MM.1S (cell line): ENCODE data around the gene TELO2.

Experiments
- DNase-seq: peaks from one replicate; pipeline ENCODE4 v3.0.0-alpha.2; 2015
- H2AFZ ChIP-seq: fragments of 300-600 bp; sonication (generic); 2 replicates; pipeline ENCODE4 v1.6.0; 2016; ENCODE audit warnings: antibody characterized with exemption, low read length
- H3F3A ChIP-seq: fragments of 300-600 bp; sonication (generic); 2 replicates; pipeline ENCODE4 v1.6.1; 2016; ENCODE audit warnings: mild to moderate bottlenecking, antibody characterized with exemption, low read length, moderate library complexity, mixed read lengths; ENCODE audit not compliant: insufficient read depth
- H3K27ac ChIP-seq: fragments of 300-600 bp; sonication (generic); 2 replicates; pipeline ENCODE4 v1.5.1; 2016; ENCODE audit warnings: mild to moderate bottlenecking, low read length
- H3K27me3 ChIP-seq: fragments of 300-600 bp; sonication (generic); replicated peaks from 2 replicates; pipeline ENCODE4 v1.6.0; 2016; ENCODE audit warnings: low read length; ENCODE audit not compliant: insufficient read depth
- H3K36me3 ChIP-seq: fragments of 300-600 bp; sonication (generic); replicated peaks from 2 replicates; pipeline ENCODE4 v1.6.1; 2016; ENCODE audit warnings: mild to moderate bottlenecking, low read length, mixed read lengths; ENCODE audit not compliant: insufficient read depth
- H3K4me1 ChIP-seq: fragments of 300-600 bp; sonication (generic); 2 replicates; pipeline ENCODE4 v1.6.1; 2016; ENCODE audit warnings: low read length, mixed read lengths
- H3K4me2 ChIP-seq: fragments of 300-600 bp; sonication (generic); 2 replicates; pipeline ENCODE4 v1.6.0; 2016; ENCODE audit warnings: low read depth, low read length
- H3K4me3 ChIP-seq: fragments of 300-600 bp; sonication (generic); 2 replicates; pipeline ENCODE4 v1.5.1; 2016; ENCODE audit warnings: low read length, mixed read lengths
- H3K79me2 ChIP-seq: fragments of 300-600 bp; sonication (generic); 2 replicates; pipeline ENCODE4 v1.6.1; 2016; ENCODE audit warnings: mixed run types, low read length, mixed read lengths
- H3K9ac ChIP-seq: fragments of 300-600 bp; sonication (generic); 2 replicates; pipeline ENCODE4 v1.6.1; 2016; ENCODE audit warnings: low read length, mixed read lengths
- H3K9me2 ChIP-seq: fragments of 300-600 bp; sonication (generic); replicated peaks from 2 replicates; pipeline ENCODE4 v1.6.1; 2016; ENCODE audit warnings: mild to moderate bottlenecking, low read length, mixed read lengths; ENCODE audit not compliant: insufficient read depth
- H3K9me3 ChIP-seq: fragments of 300-600 bp; sonication (generic); replicated peaks from 2 replicates; pipeline ENCODE4 v1.6.1; 2016; ENCODE audit warnings: mild to moderate bottlenecking, low read length, mixed read lengths; ENCODE audit not compliant: insufficient read depth
- H4K20me1 ChIP-seq: fragments of 300-600 bp; sonication (generic); 2 replicates; pipeline ENCODE4 v1.6.1; 2016; ENCODE audit warnings: mild to moderate bottlenecking, low read length, moderate library complexity, mixed read lengths; ENCODE audit not compliant: insufficient read depth
- CTCF ChIP-seq: fragments of 300-600 bp; sonication (generic); IDR thresholded peaks from 2 replicates; pipeline ENCODE4 v1.5.1; 2016; ENCODE audit warnings: antibody characterized with exemption, low read length, mixed read lengths
- EZH2 ChIP-seq: fragments of 300-600 bp; sonication (generic); optimal IDR thresholded peaks from 2 replicates; pipeline ENCODE3; 2017; ENCODE audit warnings: low read depth, mild to moderate bottlenecking, antibody characterized with exemption, low read length, mixed read lengths
- EZH2phosphoT487 ChIP-seq: fragments of 300-600 bp; sonication (generic); IDR thresholded peaks from 2 replicates; pipeline ENCODE4 v1.6.1; 2018; ENCODE audit warnings: antibody characterized with exemption, low read length

TELO2 gene

GRCh38 chr16:1458977-1459341 is 34.2 kb upstream of the TELO2 start:
- Histone ChIP-seq H3K9ac (no peak overlapping the region), H3K4me2 (no peak overlapping the region), H3K4me1 (no peaks in the 10 kb centered on the region), H3F3A (no peaks in the 10 kb centered on the region), H3K4me3 (no peak overlapping the region), H3K9me2 (no peaks in the 10 kb centered on the region), H3K79me2 (no peaks in the 10 kb centered on the region), H3K27ac (no peak overlapping the region), H3K9me3 (no peaks in the 10 kb centered on the region), H2AFZ (no peak overlapping the region), H4K20me1 (no peaks in the 10 kb centered on the region), H3K27me3 (no peaks in the 10 kb centered on the region), H3K36me3 (no peaks in the 10 kb centered on the region)
- no peak for DNase-seq
- TF ChIP-seq EZH2 (no peak), CTCF (no peak), EZH2phosphoT487 (no peak)

GRCh38 chr16:1459967-1460366 is 33.2 kb upstream of the TELO2 start:
- H4K20me1 ChIP-seq, result no peaks in the 10 kb centered on the region

GRCh38 chr16:1460602-1461138 is 32.5 kb upstream of the TELO2 start:
- Histone ChIP-seq H3K27me3 (no peaks in the 10 kb centered on the region), H3K9me2 (no peaks in the 10 kb centered on the region), H3K27ac (no peak overlapping the region), H4K20me1 (no peaks in the 10 kb centered on the region), H3K36me3 (no peaks in the 10 kb centered on the region), H3K4me2 (no peak overlapping the region), H3K4me3 (no peak overlapping the region), H3K9ac (no peak overlapping the region), H3F3A (no peaks in the 10 kb centered on the region), H3K9me3 (no peaks in the 10 kb centered on the region), H3K4me1 (no peaks in the 10 kb centered on the region), H3K79me2 (peaks cover 3% of the 10 kb centered on the region; the same call in 1 of the 2 replicates), H2AFZ (no peak overlapping the region)
- TF ChIP-seq EZH2 (no peak), EZH2phosphoT487 (no peak), CTCF (no peak)
- DNase-seq, result no peak

More at GRCh38 chr16:1459967-1460366, 33.2 kb upstream of the TELO2 start:
- H3K9me3 ChIP-seq, result no peaks in the 10 kb centered on the region
- H3K79me2 ChIP-seq, result no peaks in the 10 kb centered on the region
- H3K4me2 ChIP-seq, result no peak overlapping the region
- TF ChIP-seq EZH2 (no peak), EZH2phosphoT487 (no peak), CTCF (no peak)
- H3K27me3 ChIP-seq, result no peaks in the 10 kb centered on the region
- H2AFZ ChIP-seq, result no peak overlapping the region
- DNase-seq, result no peak
- no peak overlapping the region for H3K9ac ChIP-seq
- no peak overlapping the region for H3K27ac ChIP-seq
- H3K4me3 ChIP-seq, result no peak overlapping the region
- H3F3A ChIP-seq, result no peaks in the 10 kb centered on the region
- no peaks in the 10 kb centered on the region for H3K9me2 ChIP-seq
- no peaks in the 10 kb centered on the region for H3K36me3 ChIP-seq
- H3K4me1 ChIP-seq, result no peaks in the 10 kb centered on the region
